GM18520 (cell line): Measurements from ENCODE around the gene PTBP1.

Source experiments
- ATAC-seq: cut with Tn5 transposase; IDR thresholded peaks from one replicate; pipeline ENCODE4 v1.9.1; 2021; ENCODE audit not compliant: unreplicated experiment

PTBP1 gene

DNA sequence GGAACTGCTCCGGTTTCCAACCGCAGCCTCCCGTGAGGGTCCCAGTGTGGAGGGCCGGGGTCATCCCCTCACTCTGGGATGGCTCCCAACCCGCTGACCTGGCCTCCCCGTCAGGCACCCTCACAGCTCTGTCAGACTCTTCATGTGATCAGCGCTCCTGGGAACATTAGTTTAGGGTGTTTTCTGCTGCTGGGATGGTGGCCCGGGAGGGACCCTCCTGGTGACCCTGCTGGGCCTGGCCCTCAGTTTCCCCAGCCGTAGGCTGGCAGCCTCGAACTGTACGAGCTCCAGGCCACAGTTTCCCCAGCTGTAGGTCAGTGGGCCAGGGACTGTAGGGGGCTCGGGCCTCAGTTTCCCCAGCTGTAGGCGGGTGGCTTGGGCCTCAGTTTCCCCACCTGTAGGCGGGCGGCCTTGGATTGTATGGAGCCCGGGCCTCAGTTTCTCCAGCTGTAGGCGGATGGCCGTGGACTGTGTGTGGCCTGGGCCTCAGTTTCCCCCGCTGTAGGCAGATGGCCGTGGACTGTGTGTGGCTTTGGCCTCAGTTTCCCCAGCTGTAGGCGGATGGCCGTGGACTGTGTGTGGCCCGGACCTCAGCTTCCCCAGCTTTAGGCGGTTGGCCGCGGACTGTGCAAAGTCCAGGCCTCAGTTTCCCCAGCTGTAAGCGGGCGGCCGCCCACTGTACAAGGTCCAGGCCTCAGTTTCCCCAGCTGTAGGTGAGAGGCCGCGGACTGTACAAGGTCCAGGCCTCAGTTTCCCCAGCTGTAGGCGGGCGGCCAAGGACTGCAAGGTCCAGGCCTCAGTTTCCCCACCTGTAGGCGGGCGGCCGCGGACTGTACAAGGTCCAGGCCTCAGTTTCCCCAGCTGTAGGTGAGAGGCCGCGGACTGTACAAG is 1.3 kb upstream of the PTBP1 start:
- ATAC-seq, result no peak

DNA sequence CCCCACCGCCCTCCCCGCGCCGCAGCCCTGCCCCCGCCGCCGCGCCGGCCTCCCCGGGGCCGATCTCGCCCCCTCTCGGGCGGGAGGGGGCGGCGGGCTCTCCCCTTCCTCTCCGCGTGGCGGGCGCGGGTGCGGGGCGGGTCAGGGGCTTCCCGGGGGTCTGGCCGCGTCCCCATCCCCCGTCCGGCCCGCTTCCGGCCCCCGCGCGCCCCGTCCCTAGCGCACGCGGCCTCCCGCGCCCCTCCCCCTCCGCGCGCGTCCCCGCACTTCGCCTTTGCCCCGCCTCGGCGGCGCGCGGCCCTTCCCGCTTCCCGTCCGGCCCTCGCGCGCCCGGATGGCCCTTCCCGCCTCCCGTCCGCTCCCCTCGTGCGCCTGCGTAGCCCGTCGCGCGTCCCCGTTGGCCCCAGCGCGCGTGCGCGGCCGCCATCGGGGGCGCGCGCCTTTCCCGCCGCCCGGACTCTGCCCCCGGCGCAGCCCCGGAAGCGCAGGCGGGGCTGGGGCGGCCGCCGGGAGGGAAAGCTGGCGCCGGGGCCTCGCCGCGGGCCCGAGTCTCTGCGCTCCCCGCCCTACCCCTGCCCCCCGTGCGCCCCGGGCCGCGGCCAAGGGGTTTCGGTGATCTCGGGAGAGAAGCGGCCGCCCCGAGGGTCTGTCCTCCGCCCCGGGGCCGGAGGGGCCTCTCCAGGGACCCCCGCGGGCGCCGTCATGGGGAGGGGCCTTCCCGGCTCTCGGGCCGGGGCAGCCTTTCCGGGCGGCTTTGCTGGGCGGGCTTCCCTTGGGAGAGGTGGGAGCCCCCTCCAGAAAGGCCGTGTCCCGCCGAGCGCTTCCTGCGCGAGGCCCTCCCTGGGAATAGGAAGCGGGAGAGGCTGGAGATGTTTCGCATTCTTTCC is 519 bp downstream of the PTBP1 start:
- ATAC-seq, result peak; percentile 29

- ATAC-seq, result no peak
Observed at GRCh38 chr19:798415-799075, 1.3 kb downstream of the PTBP1 start.

GRCh38 chr19:799076-799881 is 2.0 kb downstream of the PTBP1 start:
- no peak for ATAC-seq

- ATAC-seq, result no peak
Observed at GRCh38 chr19:800360-801029, 3.2 kb downstream of the PTBP1 start.

DNA sequence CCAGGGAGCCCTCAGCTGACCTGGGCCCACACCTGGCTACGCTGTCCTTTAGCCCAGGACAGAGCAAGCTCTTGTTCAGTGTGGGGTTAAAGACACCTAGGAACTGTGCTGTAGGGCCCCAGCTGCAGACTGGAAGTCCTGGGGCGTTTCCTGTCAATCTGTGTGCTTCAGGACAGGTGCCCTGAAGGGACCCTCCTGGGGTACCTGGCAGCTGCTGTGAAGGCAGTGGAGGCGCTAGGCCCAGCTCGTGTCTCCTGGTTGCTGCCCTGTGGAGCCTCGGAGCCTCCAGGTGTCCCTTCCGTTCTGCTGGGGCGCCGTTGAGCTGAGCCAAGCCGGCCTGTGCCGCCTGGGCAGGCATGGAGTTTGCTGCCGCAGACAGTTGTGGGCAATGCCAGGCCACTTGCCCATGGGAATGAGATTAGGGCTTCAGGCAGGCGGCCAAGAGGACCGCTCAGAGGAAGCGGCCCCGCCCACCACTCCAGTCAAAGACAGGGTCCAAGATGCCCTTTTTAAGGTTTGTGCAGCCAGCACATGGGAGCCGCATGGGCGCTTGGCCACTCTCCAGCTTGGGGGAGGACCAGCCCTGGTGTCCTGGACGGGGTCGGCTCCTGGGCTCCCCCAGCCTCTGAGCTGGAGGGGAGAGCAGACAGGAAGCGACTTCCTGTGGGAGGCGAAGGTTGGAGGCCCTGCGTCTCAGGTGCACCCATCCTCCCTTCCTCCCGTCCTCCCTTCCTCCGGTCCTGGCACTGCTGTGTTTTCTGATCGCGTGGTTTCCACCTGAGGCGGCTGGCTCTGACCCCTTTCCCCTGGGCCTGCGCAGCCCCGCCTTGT is 4.0 kb downstream of the PTBP1 start:
- ATAC-seq, result no peak

DNA sequence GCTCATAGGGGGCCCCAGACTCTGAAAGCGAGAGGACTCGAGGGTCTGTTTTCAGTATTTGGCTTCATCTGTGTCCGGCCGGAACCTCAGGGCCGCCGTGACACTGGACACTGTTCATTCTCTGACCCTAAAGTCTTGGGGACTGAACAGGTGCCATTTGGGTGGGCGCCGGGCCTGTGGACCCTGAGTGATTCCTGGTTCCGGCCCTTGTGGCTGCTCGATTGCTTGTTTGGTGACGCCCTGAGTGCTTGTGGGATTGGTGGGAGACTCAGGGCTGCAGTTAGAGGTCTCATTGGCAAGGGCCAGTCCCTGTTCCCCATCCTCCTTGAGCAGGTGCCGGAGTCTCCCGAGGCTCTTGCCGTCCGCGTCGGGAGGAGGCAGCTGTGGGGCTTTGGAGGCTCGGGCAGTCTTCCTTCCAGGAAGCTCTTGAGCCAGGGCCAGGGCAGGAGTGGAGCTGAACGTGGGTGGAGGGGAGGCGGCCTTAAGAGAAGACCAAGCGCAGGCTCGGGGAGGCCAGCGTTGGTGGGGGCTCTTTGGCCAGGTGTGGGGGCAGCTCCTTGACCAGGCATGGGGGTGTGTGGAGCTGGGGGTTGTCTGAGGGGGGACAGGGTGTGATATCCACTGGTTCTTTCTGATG is 4.7 kb downstream of the PTBP1 start:
- no peak for ATAC-seq

DNA sequence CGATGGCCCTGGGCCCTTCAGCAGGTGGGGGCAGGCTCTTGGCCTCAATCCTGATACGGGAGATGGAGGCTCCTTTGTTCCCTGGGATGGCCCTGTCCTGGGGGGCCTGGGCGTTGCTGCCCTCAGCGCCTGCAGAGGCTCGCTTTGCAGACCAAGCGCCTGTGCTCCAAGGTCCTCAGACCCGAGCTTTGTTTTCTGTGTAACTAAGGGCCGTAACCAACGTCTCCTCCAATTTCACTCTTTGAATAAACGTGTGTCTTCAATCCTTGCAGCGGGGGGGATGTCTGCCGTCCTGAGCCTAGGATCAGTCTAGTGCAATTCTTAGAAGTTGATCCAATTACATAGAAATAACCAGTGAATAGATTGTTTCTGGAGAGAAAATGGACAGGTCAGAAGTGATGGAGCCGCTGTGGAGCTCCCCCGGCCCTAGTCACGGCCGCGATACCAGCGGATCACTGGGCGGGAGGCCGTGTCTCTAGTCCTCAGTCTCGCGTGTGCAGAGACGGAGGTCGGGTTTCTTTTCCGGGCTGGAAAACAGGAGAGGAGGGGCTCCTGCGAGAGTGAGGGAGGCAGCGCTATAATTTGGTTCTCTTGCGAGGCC is 5.3 kb downstream of the PTBP1 start:
- no peak for ATAC-seq

DNA sequence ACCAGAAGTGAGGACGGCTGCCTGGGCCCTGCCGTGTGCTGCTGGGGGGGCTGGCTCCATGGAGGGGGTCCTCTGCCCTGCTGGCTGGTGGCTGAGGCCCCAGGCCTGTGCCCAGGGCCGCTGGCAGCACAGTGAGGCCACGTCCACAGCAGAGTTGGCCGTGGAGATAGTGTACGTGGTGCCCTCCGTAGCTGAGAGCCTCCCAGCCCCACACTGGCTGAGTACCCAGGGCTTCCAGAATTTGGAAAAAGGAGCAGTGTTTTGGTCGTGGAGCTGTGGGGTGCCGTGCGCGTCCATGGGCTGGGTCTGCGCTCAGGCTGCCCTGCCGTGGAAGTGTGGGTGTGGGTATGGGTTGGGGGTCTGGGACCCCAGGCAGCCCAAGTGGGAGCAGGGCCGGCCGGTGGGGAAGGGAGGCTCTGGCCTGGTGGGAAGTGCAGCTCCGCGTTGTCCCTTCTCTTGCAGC is 5.9 kb downstream of the PTBP1 start:
- no peak for ATAC-seq

- ATAC-seq, result no peak
Observed at GRCh38 chr19:803686-804418, 6.6 kb downstream of the PTBP1 start.

DNA sequence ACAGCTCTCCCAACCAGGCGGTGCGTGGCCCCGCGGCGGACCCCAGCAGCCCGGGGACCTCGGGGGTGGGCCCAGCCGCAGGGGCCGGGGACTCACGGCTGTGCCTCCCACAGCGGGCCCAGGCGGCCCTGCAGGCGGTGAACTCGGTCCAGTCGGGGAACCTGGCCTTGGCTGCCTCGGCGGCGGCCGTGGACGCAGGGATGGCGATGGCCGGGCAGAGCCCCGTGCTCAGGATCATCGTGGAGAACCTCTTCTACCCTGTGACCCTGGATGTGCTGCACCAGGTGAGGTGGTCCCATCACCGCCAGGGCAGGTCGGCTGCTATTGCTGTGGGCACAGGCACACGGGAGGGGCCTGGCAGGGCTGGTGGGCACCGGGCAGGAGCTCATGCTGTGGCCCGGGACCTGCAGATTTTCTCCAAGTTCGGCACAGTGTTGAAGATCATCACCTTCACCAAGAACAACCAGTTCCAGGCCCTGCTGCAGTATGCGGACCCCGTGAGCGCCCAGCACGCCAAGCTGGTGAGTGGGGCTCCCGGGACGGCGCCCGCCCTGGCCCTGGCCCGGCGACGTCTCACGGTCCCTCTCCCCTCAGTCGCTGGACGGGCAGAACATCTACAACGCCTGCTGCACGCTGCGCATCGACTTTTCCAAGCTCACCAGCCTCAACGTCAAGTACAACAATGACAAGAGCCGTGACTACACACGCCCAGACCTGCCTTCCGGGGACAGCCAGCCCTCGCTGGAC is 7.3 kb downstream of the PTBP1 start:
- no peak for ATAC-seq

- ATAC-seq, result no peak
Observed at GRCh38 chr19:805166-805551, 7.9 kb downstream of the PTBP1 start.

GRCh38 chr19:805600-806550 is 8.6 kb downstream of the PTBP1 start:
- no peak for ATAC-seq

DNA sequence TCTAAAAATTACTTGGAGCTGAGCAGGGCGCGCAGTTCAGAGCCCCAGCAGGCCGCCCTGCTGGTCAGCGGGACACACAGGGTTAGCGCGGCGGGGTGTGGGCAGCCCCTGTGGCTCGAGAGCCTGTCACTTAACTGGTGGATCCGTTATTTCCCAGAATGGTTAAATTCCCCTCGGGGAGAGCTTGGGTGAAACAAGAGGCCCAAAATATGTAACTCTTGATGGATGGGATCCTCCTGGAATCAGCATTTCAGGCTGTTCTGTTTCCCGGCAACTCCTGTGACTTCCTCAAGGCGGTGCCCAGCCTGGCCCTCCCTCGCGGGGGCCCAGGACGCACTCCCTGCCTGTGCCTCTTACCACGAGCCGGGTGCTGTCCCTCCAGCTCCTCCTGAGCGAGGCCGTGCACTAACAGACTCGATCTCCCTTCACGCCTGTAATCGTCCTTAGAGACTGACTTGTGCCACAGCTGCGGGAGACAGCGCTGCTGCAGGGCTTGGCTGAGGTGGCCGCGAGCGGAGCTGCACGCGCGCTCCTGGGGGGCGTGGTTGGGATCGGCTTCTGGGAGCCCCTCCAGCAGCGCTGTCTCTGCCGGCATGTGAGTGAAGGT is 9.7 kb downstream of the PTBP1 start:
- ATAC-seq, result no peak
